Measurements from ENCODE around the gene IGSF9B.

GRCh38 chr11:133946051-133946450 is 10.7 kb downstream of the IGSF9B start:
- TF ChIP-seq EZH2 (IDR thresholded peaks at IDR 0.05; ENCODE audit: low read length), result no peak
- TF ChIP-seq, protein P1, sequence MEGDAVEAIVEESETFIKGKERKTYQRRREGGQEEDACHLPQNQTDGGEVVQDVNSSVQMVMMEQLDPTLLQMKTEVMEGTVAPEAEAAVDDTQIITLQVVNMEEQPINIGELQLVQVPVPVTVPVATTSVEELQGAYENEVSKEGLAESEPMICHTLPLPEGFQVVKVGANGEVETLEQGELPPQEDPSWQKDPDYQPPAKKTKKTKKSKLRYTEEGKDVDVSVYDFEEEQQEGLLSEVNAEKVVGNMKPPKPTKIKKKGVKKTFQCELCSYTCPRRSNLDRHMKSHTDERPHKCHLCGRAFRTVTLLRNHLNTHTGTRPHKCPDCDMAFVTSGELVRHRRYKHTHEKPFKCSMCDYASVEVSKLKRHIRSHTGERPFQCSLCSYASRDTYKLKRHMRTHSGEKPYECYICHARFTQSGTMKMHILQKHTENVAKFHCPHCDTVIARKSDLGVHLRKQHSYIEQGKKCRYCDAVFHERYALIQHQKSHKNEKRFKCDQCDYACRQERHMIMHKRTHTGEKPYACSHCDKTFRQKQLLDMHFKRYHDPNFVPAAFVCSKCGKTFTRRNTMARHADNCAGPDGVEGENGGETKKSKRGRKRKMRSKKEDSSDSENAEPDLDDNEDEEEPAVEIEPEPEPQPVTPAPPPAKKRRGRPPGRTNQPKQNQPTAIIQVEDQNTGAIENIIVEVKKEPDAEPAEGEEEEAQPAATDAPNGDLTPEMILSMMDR (optimal IDR thresholded peaks at IDR 0.05 in 1 of 3, IDR thresholded peaks at IDR 0.05 in 1 of 3, conservative IDR thresholded peaks at IDR 0.05 in 1 of 3; ENCODE audit: extremely low read depth in 1 of 3, insufficient read depth in 2 of 3, low read length in 3 of 3), result no peak

All from keratinocyte (primary cell).